A172 (cell line): ENCODE data around the gene NECTIN4. TPM values are rescaled to one million over a fixed set of nuclear protein-coding genes. Genes with fewer than 3 reads are reported as not detected.
"Not testable (repeated sequence)": the region's sequence is repeated elsewhere in the genome, so short reads cannot be mapped to it uniquely, and the experiment has no call there.

Experiments
- DNase-seq: peaks from one replicate; pipeline ENCODE4 v3.0.0-alpha.2; 2015; ENCODE audit warnings: low spot score
- total RNA-seq: library from RNA; depleted of rRNA; stranded (reverse); fragments of >200 nt; shearing (Covaris generic); gene quantifications from 2 replicates; pipeline ENCODE4 v1.2.3, GENCODE V29; 2014; rRNA removed

NECTIN4 gene
- total RNA-seq: 1.6 and 2.2 TPM in 2 replicates

DNA sequence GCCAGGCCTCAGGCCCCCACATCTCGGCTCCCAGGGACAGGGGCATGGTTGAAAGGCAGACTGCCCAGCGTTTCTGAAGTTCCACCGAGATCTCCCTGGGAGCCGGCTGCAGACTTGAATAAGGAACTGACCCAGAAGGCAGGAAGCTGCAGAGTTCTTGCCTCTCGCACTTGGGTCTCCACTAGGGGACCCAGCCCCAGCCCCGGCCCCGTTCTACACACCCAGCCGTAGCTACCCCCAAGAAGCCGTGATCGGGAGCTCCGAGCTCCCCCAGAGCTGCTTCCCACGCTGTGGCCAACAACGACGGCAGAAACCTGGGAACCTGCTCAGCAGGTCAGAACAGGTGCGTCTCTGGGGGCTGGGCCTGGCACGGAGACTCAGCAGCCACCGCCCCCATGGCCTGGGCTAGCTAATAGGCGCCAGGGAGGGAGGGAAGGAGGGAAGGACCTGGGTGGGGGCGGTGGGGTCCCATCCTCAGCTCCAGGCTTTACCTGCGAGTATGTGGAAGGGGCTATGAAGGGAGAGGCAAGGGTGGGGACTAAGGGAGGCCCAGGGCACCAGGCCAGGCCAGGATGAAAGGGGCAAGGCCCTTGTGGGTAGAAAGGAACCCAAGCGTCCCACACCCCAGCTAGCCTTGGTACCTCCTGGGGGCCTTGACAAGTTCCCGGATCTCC, at the start of gene NECTIN4:
Gene NECTIN4 (minus strand): TSS at position 308 of the 674 bp plus-strand sequence. CDS start 262 bp downstream, at position 46.
- DNase-seq: no peak

DNA sequence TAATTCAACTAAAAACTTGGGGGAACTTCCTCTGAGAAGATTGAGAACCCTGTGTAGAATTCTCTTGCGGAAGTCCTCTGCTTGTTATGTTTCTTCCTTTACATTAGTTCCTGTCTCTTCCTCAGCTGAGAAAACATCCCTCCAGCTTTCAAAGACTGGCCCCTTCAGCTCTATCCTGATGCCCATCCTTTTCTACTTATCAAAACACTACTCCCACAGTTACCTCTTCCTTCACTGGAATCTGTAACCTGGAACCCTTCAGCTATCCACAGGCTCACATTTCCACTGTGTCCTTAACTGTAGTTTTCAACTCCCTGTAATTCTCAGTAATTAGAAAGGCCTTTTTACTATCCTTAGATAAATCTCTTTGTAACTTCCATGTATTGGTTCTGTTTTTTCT, 49.1 kb upstream of the NECTIN4 start:
- DNase-seq: no peak

DNA sequence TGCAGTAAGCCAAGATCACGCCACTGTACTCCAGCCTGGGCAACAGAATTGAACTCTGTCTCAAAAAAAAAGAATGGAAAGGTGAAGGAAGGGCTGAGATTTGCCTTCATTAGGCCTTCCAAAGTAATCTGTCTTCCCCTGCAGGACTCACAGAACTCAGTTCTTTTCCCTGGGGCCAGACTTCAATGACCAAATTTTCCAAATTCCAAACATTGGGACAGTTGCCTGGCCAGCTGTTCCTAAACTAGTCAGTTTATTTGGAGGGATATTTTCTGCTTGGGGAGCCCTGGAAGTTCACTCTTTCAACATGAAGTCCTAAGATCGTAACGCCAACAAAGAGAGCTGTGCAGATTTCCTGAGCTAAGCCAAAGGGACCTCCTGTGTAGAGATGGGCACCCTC, 48.5 kb upstream of the NECTIN4 start:
- DNase-seq: no peak

DNA sequence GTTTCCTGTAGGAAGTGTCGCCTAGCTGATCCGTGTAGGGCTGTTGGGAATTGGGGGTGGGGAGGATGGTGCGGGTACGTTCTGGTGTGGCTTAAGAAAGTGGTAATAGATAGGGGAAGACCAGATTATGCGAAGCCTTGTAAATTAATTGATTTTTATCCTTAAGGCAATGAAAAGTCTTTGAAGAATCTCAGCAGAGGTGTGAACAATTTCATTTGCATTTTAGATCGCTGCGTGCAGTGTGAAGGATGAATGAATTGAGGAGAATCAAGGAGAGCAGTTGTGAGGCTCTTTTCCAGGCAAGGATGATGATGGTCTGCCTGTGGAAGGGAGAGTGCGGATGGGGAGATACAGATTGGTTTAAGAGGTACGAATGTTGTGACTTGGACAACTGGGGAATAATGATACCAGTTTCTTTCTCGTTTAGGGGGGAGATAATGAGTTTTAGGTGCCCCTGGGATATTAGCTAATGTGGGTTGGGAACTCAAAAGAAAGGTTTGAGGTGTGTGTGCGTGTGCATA, 43.9 kb upstream of the NECTIN4 start:
- DNase-seq: no peak

DNA sequence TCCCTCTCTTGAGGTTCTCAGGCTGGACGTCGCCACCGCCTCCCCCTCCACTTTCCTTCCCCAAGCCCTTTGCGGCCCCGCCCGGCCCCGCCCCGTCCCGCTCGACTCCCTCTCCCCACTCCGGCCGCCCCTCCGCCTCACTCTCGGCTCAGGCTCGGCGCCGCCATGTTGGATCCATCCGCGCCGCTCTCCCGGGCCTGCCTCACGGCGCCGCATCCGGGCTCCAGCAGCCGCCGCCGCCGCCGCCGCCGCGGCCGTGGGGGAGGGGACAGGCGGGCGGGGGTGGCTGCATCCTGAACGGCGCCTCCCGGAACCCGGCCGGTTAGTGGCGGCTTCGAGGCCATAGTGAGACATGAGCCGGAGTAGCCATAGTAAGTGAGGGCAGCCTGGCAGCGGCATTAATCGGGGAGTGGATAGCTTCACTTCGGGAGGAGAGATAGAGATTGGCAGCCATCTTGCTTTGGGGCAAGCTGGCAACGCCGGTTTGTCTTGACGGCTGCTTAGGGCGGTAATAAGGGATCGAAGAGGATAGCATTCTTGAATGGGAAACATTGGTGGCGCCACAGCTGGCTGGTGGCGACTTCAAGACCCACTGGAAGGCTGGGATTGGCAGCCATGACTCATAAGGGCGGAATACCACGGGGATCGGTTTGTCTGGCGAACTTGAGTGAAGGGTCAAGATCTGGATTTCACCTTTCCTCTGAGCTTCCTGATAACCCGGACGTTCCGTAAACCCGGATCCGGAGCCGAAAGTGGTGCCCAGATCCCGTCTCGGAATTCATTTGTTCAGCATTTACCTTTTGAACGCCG, 43.3 kb upstream of the NECTIN4 start, which contains the start of gene DEDD:
Gene DEDD (minus strand): TSS at position 258 of the 810 bp plus-strand sequence. CDS start 8,205 bp downstream, outside the sequence.
- DNase-seq: peak; percentile 99

DNA sequence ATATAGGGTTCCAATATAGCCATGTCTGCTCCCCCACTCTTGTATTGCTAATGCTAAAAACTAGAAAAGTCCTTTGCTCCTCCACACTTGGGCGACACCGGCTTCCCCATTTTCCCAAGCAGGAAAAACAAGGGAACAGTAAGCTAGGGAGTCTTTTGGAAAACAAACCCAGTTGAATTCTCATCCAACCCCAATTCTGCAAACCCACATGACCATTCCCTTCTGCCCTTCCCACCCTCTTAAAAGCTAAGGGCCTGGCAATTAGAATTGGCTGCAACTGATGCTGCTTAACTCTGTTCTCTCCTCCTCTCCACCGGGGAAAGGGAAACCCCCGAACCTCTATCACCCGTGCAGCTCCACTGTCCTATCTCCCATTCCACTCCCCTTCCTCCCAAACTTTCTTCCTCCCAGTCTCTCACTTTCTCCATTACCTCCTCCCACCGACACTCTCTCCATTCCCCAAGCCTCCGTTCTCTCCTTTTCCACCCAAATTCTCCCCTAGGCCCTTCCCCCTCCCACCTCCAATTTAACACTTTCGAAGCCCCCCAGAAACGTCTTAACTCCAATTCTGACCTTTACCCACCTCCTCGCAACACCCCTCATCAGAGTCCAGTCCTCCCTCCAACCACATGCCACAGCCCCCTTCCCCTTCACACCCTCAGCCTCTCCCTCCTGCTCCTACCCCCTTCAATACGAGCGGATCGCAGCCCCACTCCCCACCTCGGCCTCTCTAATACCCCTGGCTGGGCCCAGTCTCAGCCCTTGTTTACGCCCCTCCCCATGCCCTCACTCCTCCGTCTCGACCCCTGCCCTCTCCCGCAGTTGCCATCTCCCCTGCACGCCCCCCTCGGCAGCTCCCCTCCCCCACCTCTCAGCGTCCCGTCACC, 42.4 kb upstream of the NECTIN4 start:
- peak; percentile 52 for DNase-seq

DNA sequence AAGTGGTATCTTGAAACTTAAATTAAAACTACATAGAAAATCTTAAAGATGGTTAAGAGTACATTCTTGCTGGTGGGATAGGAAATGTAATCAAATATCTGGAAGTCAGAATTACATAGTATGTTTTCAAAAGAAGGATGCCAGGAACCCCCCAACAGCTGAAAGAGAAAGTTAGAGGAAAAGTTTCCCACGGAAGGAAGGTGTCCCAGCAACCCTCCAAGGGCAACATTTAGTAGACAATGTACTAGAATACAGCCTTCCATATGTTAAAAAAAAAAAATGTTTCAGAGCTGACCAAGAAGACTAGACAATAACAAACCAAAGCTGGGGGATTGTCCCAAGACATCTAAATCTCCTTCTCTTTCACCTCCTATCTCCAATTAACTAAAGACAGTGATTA, 40.9 kb upstream of the NECTIN4 start:
- no peak for DNase-seq

DNA sequence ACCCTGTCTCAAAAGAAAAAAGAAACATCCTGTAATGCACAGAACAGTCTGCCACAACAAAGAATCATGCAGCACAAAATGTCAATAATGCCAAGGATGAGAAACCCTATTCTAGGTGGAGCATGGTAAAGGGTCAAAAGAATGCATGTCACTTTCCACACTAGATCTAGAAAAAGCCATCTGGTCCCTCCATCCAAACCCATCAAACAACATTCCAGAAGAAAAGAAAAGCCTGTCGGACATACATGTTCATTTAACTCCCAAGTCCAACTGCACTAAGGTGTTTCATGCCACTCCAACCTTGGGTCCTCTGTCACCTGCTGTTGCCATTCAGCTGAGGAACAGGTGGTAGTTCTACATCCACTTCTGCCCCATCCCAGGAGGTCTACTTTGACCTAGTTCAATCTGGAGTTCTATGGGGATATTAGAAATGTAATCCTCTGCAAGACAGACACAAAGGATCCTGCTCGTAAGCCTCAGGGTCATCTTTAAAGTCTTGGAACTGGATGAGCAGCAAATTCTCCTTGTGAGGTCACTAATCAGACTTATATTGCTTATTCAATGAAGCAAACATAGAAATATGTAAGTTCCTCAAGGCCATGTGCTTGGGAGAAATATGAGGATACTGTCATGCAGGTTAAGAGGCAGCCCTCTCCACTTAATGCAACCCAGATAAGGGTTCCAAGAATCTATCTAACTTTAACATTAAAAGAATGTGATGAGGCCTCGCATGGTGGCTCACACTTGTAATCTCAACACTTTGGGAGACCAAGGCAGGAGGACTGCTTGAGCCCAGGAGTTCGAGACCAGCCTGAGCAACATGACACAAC, 39.4 kb upstream of the NECTIN4 start:
- no peak for DNase-seq

DNA sequence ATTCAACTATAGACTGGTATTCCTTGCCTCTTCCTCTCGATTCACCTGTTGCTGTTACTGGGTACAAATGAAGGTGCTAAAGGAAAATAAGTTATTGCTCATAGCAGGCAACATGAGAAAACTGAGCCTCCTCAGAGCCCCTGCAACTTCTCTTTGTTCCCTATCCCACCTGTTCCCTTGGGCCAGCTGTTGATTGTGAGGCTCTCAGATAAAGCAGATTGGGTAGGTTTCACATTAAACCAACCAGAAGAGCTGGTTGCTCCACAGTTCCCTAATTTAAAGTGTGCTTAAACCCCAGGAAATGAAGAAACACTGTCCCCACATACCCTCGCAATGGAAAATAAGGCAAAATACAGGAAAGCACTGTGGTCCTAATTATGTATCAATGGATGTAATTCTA, 38.3 kb upstream of the NECTIN4 start:
- DNase-seq: no peak

DNA sequence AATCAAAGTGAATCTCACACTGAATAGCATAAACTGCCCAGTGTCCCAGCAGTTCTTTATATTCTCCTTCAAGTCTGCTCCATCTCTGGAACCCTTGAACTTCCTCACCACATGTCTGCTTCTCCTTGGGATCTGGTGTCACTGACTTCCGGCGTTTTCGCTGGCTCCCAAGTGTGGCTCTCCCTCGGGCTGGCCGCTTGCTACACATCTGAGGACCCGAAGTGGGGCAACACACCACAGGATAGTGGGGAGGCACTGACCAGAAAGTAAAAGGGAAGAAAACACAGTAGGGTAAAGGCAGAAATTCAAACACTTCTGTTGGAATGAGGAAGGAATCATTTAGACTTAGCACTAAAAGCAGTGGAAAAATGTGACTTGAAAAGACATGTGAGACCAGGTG, 33.6 kb upstream of the NECTIN4 start:
- DNase-seq: no peak

DNA sequence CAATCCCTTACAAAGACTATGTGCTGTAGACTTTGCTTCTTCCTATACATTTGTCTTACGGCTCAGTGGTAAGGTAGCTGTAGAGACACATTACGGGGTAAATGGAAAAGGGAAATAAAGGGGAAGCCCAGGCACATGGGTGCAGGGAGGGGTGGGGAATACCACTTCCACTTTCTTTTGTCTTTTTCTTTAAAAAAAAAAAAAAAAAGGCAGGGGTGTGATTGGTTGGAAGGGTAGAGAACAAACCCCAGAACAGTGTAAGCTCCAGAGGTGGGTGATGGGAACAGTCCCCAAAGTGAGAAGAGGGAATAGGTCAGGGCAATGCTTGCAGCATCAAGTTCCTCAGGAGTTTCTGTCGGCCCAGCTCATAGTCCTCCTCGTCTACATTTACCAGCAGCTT, 32.5 kb upstream of the NECTIN4 start:
- no peak for DNase-seq

DNA sequence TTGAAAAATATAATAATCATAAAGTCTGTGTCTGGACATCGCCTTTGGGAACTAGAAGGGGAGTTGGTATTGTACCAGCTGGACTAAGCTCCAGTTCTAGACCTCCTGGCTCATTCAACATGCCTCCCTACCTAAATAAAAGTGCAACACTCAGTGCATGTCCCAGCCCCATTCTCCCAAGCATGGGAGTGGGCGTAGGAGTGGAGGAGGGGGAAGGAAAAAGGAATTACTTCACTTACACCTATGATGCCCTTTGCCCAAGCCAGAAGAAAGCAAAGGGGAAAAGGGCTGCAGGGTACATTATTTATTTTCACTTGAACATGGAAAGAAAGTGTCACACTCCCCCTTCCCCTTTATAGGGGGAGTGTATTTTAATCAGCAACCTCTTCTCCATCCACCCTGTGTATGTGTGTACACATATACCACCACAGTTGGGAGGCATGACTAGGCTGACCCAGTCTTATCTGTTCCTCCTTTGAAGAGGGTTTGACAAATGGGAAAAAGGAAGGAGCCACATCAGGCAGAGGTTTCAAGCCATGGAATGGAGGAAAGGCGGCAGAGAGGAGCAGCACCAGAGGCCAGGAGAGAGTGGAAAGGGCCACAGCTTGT, 31.8 kb upstream of the NECTIN4 start:
- DNase-seq: no peak

DNA sequence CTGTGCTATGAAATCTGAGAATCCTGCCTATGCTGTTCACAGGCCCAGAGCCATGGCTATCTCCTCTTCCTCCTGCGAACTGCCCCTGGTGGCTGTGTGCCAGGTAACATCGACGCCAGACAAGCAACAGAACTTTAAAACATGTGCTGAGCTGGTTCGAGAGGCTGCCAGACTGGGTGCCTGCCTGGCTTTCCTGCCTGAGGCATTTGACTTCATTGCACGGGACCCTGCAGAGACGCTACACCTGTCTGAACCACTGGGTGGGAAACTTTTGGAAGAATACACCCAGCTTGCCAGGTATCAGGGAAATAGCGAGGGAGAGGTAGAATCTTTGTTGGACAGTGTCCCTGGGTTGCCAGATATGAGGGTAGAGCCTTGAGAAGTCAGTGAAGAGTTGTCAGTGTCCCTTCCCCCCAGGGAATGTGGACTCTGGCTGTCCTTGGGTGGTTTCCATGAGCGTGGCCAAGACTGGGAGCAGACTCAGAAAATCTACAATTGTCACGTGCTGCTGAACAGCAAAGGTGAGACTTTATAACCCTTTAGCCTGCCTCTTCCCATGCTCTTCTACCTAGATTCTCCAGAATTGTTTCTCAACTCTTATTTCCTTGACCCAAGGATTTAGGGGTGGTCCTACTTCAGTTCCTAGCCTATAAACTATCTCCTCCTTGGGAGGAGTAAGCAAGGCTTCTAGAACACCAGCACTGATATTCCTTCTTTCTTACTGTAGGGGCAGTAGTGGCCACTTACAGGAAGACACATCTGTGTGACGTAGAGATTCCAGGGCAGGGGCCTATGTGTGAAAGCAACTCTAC, 29.9 kb upstream of the NECTIN4 start:
- peak; percentile 56 for DNase-seq

DNA sequence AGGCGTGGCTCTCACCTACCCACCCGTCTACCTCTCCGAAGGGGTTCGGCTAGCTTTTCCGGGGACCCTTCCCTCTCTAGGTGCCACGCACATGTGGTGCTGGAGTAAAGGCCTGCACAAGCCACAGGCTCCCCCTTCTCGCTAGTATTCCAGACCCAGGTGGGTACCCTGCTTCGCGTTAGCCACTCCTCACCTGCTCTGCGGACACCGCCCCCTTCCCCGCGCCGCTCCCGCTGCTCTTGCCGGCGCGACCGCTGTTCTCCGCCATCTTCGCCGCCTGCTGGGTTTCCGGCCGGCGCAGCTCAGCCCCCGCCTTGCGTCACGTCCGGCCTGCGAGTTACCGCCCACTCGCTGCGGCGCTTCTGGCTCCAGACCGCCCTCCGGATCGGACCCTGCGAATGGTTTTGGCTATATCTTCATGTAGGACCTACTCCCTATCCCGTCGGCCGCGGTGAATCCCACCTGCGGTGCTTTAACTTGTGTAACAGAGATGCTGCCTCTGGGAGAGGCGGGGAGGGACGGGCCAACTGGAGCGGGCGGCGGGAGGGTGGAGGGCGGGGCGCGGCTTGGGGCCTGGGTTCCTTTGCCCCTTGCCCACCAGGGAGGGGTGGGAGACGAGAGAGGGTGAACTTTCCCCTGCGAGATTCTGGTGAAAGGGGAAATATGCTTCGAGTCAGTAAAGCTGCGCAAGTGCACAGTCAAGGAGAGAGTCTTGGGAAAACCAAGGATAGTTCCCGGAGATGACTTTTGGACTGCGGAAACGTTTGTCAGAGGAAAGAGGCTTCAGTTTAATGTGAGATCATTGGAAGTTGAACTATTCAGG, 28.6 kb upstream of the NECTIN4 start, which contains the start of the genes NIT1 and PFDN2:
Gene NIT1 (plus strand): TSS at position 347 of the 823 bp plus-strand sequence. CDS start 72 bp downstream, at position 419.
Gene PFDN2 (minus strand): TSS at position 279 of the 823 bp plus-strand sequence. CDS start 11 bp downstream, at position 268.
- DNase-seq: peak; percentile 79

DNA sequence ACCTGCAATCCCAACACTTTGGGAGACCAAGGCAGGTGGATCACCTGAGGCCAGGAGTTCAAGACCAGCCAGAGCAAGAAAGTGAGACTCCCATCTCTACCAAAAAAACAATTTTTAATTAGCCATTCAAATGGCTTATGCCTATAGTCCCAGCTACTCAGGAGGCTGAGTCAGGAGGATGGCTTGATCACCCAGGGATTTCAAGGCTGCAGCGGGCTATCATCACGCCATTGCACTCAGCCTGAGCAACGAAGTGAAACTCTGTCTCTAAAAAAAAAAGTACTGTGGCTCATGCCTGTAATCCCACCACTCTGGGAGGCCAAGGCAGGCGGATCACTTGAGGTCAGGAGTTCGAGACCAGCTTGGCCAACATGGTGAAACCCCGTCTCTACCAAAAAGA, 26.6 kb upstream of the NECTIN4 start:
- DNase-seq: not testable (repeated sequence)

DNA sequence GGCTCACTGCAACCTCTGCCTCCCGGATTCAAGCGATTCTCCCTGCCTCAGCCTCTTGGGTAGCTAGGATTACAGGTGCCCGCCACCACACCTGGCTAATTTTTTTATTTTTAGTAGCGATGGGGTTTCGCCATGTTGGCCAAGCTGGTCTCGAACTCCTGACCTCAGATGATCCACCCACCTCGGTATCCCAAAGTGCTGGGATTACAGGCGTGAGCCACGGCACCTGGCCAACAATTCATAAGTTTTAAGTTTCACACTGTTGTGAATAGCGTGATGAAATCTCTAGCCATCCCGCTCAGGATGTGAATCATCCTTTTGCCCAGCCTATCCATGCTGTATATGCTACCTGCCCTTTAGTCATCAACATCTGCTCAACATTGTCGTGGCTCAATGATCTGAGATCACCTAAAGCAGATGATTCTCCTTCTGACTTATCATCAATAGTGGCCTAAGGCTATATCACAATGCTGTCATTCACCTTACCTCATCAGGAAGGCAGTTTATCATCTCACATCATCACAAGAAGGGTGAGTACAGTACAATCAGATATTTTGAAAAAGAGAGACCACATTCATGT, 25.9 kb upstream of the NECTIN4 start:
- DNase-seq: peak; percentile 97

DNA sequence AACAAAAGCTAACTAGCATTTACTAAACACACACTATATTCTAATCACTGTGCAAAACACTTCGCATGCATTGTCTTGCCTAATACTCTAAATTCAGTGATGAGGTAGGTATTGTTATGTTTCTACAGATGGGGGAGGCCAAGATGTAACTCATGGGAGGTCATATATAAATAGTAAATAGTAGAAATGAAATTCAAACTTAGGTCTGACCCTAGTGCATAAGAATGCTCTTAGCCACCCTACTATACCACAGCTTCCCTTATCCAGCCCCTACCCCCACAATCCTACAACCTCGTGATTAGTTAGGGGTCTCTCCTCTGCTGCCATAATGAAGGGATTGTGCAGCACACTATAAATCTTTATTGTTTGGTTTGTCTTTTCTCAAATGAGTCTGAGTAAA, 25.2 kb upstream of the NECTIN4 start:
- DNase-seq: no peak

DNA sequence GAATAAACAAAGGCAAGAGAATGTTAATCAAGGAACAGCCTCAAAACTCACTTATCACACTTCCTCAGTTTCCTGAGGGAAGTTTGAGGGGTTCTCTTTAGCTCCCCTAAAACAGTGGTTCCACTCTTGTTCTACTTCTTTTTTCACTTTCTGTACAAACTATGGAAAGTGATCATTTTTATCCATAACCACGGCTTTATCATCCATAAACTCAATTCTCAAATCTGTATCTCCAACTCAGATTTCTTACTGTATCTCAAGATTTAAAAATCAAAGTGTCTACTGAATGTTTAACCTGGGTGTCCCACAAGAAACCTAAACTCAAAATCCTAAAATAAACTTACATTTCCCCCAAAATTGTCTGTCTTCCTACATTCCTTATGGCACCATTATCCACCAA, 24.6 kb upstream of the NECTIN4 start:
- DNase-seq: no peak
